Glomerular endothelial cell (primary cell): Measurements from ENCODE around the gene HECTD1. TPM values are rescaled to one million over a fixed set of nuclear protein-coding genes. Genes with fewer than 3 reads are reported as not detected.
"Not testable (repeated sequence)": the region's sequence is repeated elsewhere in the genome, so short reads cannot be mapped to it uniquely, and the experiment has no call there.

Source experiments
- DNase-seq: peaks from one replicate; pipeline ENCODE4 v3.0.0-alpha.2; 2011; ENCODE audit warnings: low read depth, low spot score; ENCODE audit errors: extremely low read depth
- total RNA-seq: library from RNA; depleted of rRNA; stranded (reverse); fragments of >200 nt; gene quantifications from 2 replicates; pipeline ENCODE4 v1.2.3, GENCODE V29; 2015

HECTD1 gene
- total RNA-seq: 122 and 134 TPM in 2 replicates

GRCh38 chr14:31207755-31208545, at the start of gene HECTD1:
HECTD1 (minus strand) TSS chr14:31207793; CDS start chr14:31205936, 1,857 bp downstream.
- no peak for DNase-seq

- no peak for DNase-seq
Observed at GRCh38 chr14:31257244-31257553, 49.6 kb upstream of the HECTD1 start.

- no peak for DNase-seq
Observed at GRCh38 chr14:31256534-31257243, 49.1 kb upstream of the HECTD1 start.

- not testable (repeated sequence) for DNase-seq
Observed at GRCh38 chr14:31255918-31256317, 48.3 kb upstream of the HECTD1 start.

GRCh38 chr14:31255286-31255685, 47.7 kb upstream of the HECTD1 start:
- DNase-seq: no peak

GRCh38 chr14:31253746-31254471, 46.3 kb upstream of the HECTD1 start:
- no peak for DNase-seq

GRCh38 chr14:31252865-31253264, 45.3 kb upstream of the HECTD1 start:
- DNase-seq: no peak

GRCh38 chr14:31251028-31251958, 43.7 kb upstream of the HECTD1 start:
- no peak for DNase-seq

- DNase-seq: no peak
Observed at GRCh38 chr14:31244626-31245025, 37.0 kb upstream of the HECTD1 start.

- no peak for DNase-seq
Observed at GRCh38 chr14:31243860-31244259, 36.3 kb upstream of the HECTD1 start.

- DNase-seq: not testable (repeated sequence)
Observed at GRCh38 chr14:31242161-31242940, 34.8 kb upstream of the HECTD1 start.

GRCh38 chr14:31241450-31242114, 34.0 kb upstream of the HECTD1 start:
- no peak for DNase-seq

GRCh38 chr14:31239741-31240140, 32.1 kb upstream of the HECTD1 start:
- no peak for DNase-seq

GRCh38 chr14:31235462-31235861, 27.9 kb upstream of the HECTD1 start:
- DNase-seq: no peak

- DNase-seq: no peak
Observed at GRCh38 chr14:31232081-31232480, 24.5 kb upstream of the HECTD1 start.

- not testable (repeated sequence) for DNase-seq
Observed at GRCh38 chr14:31231272-31231671, 23.7 kb upstream of the HECTD1 start.

GRCh38 chr14:31230573-31230958, 23.0 kb upstream of the HECTD1 start:
- no peak for DNase-seq

- no peak for DNase-seq
Observed at GRCh38 chr14:31229638-31230572, 22.3 kb upstream of the HECTD1 start.
